OCI-M1 (cell line): ENCODE measurements around the gene SLC12A5.
A peak's percentile ranks its signal among the peaks of the same experiment; 100 is the strongest.
"Not testable (repeated sequence)": the region's sequence is repeated elsewhere in the genome, so short reads cannot be mapped to it uniquely, and the experiment has no call there.

ENCODE experiments used
- DNase-seq: peaks from one replicate; lab custom pipeline; 2025; lab: John Stamatoyannopoulos, UW

SLC12A5 gene

GRCh38 chr20:46083101-46083500 lies 54.1 kb downstream of the SLC12A5 start:
- peak; percentile 27 for DNase-seq

- no peak for DNase-seq
Measured at GRCh38 chr20:46083531-46084061, 54.6 kb downstream of the SLC12A5 start.

GRCh38 chr20:46084805-46085178 lies 55.8 kb downstream of the SLC12A5 start:
- DNase-seq = no peak

- peak; percentile 15 for DNase-seq
Measured at GRCh38 chr20:46085179-46085851, 56.3 kb downstream of the SLC12A5 start.

- DNase-seq = peak; percentile 26
Measured at GRCh38 chr20:46087161-46087560, 58.1 kb downstream of the SLC12A5 start.

GRCh38 chr20:46088409-46089166 lies 59.6 kb downstream of the SLC12A5 start:
- peak; percentile 40 for DNase-seq

- DNase-seq = no peak
Measured at GRCh38 chr20:46089167-46089416, 60.1 kb downstream of the SLC12A5 start.

GRCh38 chr20:46089417-46090388 lies 60.7 kb downstream of the SLC12A5 start, which contains the start of gene NCOA5:
Gene NCOA5, minus strand, starts transcription at chr20:46089962. Its CDS starts 10,538 bp downstream, at chr20:46079424.
- peak; percentile 97 for DNase-seq

GRCh38 chr20:46091622-46092535 lies 62.9 kb downstream of the SLC12A5 start:
- not testable (repeated sequence) for DNase-seq

- DNase-seq = peak; percentile 7
Measured at GRCh38 chr20:46093531-46093930, 64.5 kb downstream of the SLC12A5 start.

GRCh38 chr20:46099491-46100287 lies 70.7 kb downstream of the SLC12A5 start:
- DNase-seq = no peak

GRCh38 chr20:46100444-46100843 lies 71.4 kb downstream of the SLC12A5 start:
- DNase-seq = not testable (repeated sequence)

GRCh38 chr20:46100988-46101387 lies 72.0 kb downstream of the SLC12A5 start:
- no peak for DNase-seq

GRCh38 chr20:46101957-46102356 lies 72.9 kb downstream of the SLC12A5 start:
- no peak for DNase-seq

- no peak for DNase-seq
Measured at GRCh38 chr20:46102940-46103339, 73.9 kb downstream of the SLC12A5 start.

- DNase-seq = no peak
Measured at GRCh38 chr20:46104262-46104661, 75.2 kb downstream of the SLC12A5 start.

- DNase-seq = no peak
Measured at GRCh38 chr20:46107061-46107460, 78.0 kb downstream of the SLC12A5 start.

GRCh38 chr20:46108435-46108841 lies 79.4 kb downstream of the SLC12A5 start:
- DNase-seq = no peak

GRCh38 chr20:46108976-46109375 lies 80.0 kb downstream of the SLC12A5 start:
- DNase-seq = no peak
